NCI-H748 (cell line): ENCODE measurements around the gene VRTN.
"Not testable (repeated sequence)": the region's sequence is repeated elsewhere in the genome, so short reads cannot be mapped to it uniquely, and the experiment has no call there.

Experiments used
- DNase-seq: peaks from one replicate; lab custom pipeline; 2025; ENCODE audit not compliant: unreplicated experiment; lab: John Stamatoyannopoulos, UW

The VRTN gene

DNA sequence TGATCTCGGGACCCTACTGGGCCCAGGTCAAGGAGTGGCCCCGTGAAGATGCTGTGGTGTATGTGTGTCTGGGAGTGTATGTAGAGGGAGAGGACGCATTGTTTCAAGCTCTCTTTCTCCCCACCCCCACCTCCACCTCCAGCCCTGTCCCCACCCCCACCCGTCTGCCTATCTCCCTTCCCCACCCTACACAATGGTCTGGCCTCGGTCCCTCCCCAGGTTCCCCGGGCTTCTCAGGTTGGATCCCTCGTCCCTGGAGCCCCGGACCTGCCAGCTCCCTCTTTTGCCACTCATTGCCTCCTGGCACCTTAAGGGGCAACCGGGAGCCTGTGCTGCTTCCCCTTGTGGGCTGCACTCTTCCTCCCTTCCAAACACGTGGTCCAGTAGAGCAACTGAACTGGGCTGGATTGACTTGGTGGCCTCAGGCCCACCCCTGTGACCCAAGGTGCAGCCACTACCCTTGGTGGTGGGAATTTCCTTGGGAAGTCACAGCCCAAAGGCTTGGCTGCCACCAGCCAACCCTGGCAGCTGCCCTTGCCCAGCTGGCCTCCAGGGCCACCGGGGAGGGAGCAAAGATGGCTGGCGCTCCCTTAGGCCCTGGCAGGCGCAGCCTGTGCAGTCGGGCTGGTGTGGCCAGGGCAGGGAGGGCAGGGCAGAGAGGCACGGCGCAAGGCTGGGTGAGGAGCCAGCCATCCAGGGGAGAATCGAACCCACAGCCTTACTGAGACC lies 628 bp downstream of the VRTN start:
- DNase-seq = no peak

DNA sequence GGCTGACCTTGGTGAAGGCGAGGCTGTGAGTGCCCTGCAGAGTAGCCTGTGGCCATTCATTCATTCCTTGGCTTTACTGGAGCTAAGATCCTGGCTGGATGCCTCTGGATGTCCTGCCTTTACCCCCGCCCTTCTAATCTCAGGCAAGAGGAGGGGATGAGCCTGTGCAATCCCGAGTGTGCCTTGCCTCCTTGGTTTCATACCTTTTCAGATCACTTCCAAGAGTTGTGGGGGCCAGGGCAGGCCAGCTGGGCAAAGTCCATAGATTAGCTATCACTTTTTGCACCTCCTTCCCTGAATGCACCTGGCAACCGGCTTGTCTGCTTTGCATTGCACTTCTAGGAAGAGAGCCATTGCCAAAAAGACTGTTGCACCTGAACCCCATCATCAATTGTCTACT lies 1.5 kb downstream of the VRTN start:
- DNase-seq = no peak

DNA sequence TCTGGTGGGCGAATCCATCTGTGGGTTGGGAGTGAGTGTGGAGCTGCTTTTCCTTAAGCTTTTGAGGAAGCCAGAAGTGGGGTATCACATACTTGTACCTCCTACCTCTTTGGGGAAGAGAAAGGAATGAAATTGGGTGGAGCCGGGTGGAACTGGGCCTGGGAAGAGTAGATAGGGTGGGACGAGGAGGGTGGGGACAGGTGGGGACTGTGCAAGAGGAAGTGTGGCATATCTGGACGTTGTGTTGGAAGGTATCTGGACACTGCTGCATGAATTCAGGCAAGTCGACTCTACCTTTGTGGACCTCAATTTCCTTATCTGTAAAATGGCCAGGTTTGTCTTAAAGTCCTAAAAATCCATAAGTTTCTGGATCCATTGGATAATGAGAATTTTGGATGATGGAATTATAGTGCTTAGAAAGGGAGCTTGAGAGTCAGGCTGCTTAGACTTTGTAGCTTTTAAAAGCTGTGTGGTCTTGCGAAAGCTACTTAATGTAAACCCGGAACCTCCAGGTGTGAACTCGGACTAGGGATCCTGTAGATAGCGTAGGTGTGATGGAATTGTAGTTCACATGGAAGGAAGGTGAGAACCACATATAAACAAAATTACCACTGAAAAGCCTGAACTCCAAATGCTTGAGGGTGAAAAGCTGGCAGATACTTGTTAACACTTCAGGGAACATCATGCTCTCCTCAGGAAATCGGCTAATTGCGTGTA lies 2.1 kb downstream of the VRTN start:
- no peak for DNase-seq

DNA sequence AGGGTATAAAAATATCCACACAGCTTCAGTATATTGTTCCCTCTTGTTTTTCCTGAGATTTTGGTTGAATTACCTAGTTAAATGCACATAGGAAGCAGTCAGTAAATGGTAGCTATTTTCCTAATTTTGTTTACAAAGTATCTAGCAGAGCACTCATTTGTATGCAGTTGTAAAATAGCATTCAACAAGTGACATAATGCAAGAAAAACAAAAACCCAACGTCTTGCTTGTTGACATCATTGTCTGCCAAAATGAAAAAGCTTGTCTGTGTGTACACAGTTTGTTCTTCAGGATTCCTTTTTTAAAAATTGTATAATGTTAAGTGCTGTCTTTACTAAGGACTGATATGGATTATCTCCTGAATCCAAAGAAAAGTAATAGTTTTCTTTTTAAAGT lies 2.7 kb downstream of the VRTN start:
- no peak for DNase-seq

DNA sequence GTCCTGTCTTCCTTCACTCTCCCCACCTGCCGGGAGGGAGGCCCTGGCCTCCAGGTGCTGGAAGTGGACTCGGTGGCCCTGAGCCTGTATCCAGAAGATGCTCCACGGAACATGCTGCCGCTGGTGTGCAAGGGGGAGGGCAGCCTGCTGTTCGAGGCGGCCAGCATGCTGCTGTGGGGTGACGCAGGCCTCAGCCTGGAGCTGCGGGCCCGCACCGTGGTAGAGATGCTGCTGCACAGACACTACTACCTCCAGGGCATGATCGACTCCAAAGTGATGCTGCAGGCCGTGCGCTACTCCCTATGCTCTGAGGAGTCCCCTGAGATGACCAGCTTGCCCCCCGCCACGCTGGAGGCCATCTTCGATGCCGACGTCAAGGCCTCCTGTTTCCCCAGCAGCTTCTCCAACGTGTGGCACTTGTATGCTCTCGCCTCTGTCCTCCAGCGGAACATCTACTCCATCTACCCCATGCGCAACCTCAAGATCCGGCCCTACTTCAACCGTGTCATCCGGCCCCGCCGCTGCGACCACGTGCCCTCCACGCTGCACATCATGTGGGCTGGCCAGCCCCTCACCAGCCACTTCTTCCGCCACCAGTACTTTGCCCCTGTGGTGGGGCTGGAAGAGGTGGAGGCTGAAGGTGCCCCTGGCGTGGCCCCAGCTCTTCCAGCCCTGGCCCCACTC lies 8.8 kb downstream of the VRTN start:
- DNase-seq = no peak

DNA sequence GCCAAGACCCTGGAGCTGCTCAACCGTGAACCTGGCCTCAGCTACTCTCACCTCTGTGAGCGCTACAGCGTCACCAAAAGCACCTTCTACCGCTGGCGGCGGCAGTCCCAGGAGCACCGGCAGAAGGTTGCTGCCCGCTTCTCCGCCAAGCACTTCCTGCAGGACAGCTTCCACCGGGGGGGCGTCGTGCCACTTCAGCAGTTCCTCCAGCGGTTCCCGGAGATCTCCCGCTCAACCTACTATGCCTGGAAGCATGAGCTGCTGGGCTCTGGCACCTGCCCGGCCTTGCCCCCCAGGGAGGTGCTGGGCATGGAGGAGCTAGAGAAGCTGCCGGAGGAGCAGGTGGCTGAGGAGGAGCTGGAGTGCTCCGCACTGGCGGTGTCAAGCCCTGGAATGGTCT lies 9.3 kb downstream of the VRTN start:
- no peak for DNase-seq

DNA sequence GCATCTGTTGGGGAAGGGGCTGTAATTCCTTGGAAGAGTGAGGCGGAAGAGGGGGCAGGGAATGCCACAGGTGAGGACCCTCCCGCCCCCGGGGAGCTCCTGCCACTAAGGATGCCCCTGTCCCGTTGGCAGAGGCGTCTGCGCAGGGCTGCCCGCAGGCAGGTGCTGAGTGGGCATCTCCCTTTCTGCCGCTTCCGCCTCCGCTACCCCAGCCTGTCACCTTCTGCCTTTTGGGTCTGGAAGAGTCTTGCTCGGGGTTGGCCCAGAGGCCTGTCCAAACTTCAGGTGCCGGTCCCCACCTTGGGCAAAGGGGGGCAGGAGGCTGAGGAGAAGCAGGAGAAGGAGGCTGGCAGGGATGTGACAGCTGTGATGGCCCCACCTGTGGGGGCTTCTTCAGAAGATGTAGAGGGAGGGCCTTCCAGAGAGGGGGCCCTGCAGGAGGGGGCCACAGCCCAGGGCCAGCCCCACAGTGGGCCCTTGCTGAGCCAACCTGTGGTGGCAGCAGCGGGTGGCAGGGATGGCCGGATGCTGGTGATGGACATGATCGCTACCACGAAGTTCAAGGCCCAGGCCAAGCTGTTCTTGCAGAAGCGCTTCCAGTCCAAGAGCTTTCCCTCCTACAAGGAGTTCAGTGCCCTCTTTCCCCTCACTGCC lies 10.0 kb downstream of the VRTN start:
- no peak for DNase-seq

DNA sequence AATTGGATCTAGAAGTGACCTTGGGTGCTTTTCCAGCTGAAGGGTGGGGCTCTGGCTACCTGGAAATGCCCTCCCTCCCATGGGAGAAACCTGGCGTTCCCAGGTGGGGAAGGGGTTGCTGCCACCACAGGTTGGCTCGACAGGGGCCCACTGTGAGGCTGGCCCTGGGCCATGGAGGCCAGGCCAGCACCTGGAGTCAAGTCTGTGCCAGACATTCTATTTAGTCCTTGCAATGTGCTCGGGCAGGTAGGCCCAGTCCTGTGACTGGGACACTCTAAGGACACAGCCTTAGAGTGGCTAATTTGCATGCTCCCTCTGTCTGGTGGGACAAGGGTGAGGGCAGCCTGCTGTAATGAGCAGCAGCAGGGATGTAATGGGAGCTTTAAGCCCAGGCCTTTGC lies 11.9 kb downstream of the VRTN start:
- DNase-seq = no peak

DNA sequence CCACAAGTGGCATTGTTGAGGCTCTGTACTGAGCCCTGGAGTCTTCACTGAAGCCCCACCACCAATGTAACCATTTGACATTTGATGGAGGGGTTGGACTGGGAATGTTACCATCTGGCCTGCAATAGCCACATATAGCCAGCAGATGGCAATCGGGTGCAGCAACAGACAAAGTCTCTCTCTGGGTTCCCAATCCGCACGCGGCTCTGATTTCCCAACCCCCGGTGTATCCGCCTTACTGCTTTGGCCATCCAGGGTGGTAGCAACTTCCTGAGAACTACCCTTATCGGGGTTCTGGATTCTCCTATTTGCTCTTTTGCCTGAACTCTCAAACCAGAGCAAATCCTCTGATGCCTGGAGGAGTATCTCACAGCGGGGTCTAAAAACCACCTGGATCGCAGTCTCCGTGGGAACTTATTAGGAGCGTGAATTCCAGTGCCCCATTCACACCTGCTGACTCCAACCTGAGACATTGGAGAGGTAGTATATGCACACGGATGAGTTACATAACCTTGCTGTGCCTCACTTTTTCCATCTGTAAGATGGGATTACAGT lies 14.2 kb downstream of the VRTN start:
- peak; percentile 72 for DNase-seq

DNA sequence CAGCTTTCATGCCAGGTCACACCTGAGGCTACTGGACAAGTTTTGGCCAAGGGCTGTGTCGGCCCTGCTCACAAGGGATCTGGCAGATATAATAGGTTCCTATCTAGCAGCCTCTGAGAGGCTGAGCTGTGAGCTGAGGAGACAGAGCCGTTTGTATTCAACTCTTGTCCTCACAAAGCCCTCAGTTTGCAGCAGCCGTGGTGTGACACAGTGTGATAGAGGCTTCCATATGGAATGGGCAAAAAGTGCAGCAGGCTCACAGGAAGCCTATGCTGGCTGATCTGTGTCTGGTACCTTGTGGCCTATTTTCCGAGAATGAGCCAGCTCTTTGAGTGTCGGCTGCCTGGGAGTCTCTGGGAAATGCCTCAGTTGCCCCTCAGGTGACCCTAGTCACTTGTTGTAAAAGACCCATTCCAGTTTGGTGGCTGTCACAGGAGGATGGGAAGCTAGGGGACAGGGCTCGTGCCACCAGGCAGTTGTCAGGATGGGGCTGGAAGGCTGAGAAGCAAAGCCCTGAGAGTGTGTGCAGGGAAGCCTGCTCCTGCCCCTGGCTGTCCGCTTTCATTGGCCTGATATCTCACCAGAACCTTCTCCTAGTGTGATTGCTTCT lies 16.1 kb downstream of the VRTN start:
- DNase-seq = no peak

DNA sequence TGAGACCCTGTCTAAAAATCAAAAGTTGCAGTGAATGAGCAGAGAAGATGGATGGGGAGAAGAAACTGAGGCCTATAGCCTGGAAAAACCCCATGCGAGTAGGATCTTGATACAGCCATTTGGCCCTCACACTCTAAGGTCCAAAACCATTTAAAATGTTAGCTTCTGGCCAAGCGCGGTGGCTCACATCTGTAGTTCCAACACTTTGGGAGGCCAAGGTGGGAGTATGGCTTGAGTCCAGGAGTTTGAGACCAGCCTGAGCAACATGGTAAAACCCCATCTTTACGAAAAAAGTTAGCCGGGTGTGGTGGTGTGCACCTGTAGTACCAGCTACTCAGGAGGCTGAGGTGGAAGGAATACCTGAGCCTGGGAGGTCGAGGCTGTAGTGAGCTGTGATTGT lies 19.8 kb downstream of the VRTN start:
- DNase-seq = no peak

DNA sequence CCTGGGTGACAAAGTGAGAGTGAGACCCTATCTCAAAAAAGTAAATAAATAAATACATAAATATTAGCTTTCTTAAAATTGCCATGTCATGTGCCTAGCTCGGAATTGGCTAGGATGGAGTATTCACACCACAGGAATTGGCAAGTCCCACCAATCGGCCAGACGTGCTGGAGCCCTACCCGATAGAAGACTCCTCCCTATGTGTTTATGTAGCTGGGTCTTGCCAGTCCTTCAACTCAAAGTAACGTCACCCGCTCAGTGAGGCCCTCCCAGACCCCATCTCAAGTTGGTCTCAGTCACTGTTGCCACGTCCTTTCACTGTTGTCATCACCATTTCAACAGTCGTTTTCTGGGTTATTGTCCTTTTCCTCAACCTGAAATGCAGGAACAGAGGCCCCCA lies 20.2 kb downstream of the VRTN start:
- DNase-seq = no peak

DNA sequence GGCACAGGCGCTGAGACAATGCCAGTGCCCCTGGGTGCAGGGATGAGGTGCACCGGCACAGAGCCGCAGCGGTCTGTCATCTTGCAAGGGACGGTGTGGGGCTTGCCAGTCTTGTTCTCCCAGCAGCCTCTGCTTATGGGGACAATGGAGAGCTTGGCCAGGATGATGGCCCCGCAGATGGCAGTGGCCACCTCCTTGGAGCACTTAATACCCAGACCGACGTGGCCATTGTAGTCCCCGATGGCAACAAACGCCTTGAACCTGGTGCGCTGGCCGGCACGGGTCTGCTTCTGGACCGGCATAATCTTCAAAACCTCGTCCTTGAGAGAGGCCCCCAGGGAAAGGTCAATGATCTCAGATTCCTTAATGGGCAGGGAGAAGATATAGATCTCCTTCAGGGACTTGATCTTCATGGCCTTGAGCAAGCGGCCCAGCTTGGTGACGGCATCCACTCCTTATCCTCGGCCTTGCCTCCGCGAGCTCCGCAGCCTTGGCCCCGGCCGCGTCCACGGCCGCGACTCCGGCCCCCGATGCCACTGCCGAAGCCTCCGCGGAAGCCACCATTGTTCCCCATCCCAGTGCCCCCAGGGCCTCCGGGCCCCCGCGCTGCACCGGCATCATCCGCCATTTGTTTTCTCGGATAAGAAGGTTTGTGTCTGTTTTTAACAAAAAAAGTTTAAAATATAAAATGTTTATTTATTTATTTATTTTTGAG lies 29.9 kb downstream of the VRTN start:
- DNase-seq = no peak

DNA sequence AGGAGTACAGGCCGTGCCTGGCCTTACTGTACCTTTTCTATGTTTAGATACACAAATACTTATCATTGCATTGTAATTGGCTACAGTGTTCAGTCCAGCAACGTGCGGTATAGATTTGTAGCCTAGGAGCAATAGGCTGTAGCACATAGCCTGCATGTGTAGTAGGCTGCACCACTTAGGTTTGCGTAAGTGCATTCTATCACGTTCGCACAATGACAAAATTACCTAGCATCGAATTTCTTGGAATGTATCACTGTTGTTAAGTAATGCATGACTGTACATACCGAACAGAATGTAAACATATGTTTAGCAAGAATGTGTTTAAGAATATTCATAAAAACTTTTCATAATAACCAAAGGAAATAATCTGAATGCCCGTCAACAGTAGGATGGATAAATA lies 31.9 kb downstream of the VRTN start:
- DNase-seq = no peak

DNA sequence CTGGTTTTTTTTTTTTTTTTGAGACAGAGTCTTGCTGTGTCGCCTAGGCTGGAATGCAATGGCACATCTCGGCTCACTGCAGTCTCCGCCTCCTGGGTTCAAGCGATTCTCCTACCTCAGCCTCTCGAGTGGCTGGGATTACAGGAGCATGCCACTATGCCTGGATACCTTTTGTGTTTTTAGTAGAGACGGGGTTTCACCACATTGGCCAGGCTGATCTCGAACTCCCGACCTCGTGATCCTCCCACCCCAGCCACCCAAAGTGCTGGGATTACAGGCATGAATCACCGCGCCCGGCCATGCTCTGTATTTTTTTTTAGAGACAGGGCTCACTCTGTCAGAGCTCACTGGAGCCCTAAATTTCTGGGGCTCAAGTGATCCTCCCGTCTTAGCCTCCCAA lies 32.6 kb downstream of the VRTN start:
- no peak for DNase-seq

DNA sequence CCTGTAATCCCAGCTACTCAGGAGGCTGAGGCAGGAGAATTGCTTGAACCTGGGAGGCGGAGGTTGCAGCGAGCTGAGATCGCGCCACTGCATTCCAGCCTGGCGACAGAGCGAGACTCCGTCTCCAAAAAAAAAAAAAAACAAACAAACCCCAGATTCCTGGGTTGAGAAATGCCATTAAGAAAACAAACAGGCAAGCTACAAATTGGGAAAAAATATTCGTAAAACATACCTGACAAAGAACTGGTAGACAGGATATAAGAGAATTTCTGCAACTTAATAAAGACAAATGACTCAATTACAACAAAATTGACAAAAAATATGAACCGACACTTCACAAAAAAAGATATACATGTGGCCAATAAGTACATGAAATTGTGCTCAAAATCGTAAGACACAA lies 33.3 kb downstream of the VRTN start:
- not testable (repeated sequence) for DNase-seq

DNA sequence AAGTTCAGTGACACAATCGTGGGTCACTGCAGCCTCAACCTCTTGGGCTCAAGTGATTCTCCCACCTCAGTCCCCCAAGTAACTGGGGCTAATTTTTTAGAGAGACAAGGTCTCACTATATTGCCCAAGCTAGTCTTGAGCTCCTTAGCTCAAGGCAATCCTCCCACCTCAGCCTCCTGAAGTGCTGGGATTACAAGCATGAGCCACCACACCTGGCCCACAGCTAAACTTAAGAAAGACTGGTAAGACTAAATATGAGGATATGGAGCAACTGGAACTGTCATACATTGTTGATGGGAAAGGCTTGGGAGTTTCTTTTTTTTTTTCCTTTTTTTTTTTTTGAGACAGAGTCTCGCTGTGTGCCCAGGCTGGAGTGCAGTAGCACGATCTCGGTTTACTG lies 34.0 kb downstream of the VRTN start:
- no peak for DNase-seq

DNA sequence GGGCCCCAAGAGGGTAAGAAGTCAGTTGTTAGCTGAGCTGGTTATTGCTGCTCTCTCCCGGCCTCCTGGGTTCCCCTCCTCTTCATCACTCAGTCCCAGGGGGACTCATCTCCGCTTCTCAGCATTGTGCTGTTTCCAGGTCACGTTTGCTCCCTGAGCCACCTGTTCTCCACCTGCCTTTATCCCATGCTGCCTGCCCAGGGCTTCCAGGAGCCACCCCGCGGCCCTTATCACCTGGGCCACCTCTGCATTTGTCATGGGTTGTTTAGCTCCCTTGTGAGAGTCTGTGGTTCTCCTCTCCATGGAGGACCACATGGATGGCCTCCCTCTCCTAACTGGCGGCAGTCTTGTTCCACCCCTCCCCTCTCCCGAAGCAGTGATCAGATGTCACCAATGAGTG lies 41.7 kb downstream of the VRTN start:
- DNase-seq = no peak

DNA sequence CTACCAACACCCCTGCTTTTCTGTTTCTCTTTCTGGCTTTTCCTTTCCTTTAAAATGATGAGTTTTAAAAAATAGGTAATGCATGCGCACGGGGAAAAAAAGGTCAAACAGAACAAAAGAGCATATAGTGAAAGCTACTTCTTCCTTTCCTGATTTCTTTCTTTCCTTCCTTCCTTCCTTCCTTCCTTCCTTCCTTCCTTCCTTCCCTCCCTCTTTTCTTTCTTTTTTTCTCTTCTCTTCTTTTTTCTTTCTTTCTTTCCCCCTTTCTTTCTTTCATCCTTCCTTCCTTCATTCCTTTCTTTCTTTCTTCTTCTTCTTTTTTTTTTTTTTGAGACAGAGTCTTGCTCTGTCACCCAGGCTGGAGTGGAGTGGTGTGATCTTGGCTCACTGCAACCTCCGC lies 42.2 kb downstream of the VRTN start:
- not testable (repeated sequence) for DNase-seq

DNA sequence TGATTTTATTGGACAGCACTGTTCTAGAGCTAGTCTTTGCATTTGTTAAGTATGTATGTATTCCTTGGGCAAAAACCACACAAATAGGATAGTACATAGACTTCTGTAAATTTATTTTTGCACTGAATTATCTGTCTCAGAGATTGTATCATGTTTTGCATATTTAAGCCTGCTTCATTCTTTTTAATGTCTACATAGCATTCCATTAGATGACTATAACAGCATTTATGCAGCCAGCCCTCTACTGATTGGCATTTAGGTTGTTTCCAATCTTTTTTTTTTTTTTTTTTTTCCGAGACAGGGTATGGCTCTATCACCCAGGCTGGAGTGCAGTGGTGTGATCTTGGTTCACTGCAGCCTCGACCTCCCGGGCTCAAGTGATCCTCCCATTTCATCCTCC lies 43.2 kb downstream of the VRTN start:
- DNase-seq = no peak
